Left renal cortex interstitium (tissue), 4 donors: ENCODE data around the gene TMEM185A. TPM values are rescaled to one million over a fixed set of nuclear protein-coding genes. Genes with fewer than 3 reads are reported as not detected.
"Not testable (repeated sequence)": the region's sequence is repeated elsewhere in the genome, so short reads cannot be mapped to it uniquely, and the experiment has no call there.

Source experiments
- DNase-seq, 4 donors: peaks; one replicate each; pipeline ENCODE4 v3.0.0-alpha.2; 2013; ENCODE audit warnings: low read depth in 4 of 4, low spot score in 2 of 4, missing footprints in 1 of 4
- polyA plus RNA-seq, 4 donors: library from polyadenylated mRNA; unstranded; fragments of 120-200 nt; gene quantifications; one replicate each; pipeline ENCODE4 v1.2.1, GENCODE V29; 2013; ENCODE audit not compliant: insufficient read length in 4 of 4

Gene TMEM185A
- polyA plus RNA-seq = 10 to 100 TPM; 41.5 to 46.8 (median 44.2) TPM

- DNase-seq = no peak
Measured at GRCh38 chrX:149631234-149632165, at the start of gene TMEM185A. TSS of gene TMEM185A (minus strand) at chrX:149631792. CDS start at chrX:149631580, 212 bp downstream.

GRCh38 chrX:149681182-149681581, 49.6 kb upstream of the TMEM185A start:
- no peak for DNase-seq

- DNase-seq = not testable (repeated sequence)
Measured at GRCh38 chrX:149679164-149679678, 47.6 kb upstream of the TMEM185A start.

GRCh38 chrX:149675554-149675953, 44.0 kb upstream of the TMEM185A start:
- DNase-seq = not testable (repeated sequence)

- DNase-seq = not testable (repeated sequence)
Measured at GRCh38 chrX:149675088-149675487, 43.5 kb upstream of the TMEM185A start.

- DNase-seq = not testable (repeated sequence)
Measured at GRCh38 chrX:149660613-149661012, 29.0 kb upstream of the TMEM185A start.

GRCh38 chrX:149656260-149656884, 24.8 kb upstream of the TMEM185A start:
- DNase-seq = not testable (repeated sequence)

GRCh38 chrX:149652232-149652981, 20.8 kb upstream of the TMEM185A start:
- DNase-seq = no peak

GRCh38 chrX:149650162-149650561, 18.6 kb upstream of the TMEM185A start:
- no peak for DNase-seq

GRCh38 chrX:149648932-149649331, 17.3 kb upstream of the TMEM185A start:
- no peak for DNase-seq

GRCh38 chrX:149647505-149647904, 15.9 kb upstream of the TMEM185A start:
- DNase-seq = no peak

- DNase-seq = no peak
Measured at GRCh38 chrX:149643496-149643895, 11.9 kb upstream of the TMEM185A start.

- no peak for DNase-seq
Measured at GRCh38 chrX:149641835-149642234, 10.2 kb upstream of the TMEM185A start.

- no peak for DNase-seq
Measured at GRCh38 chrX:149641432-149641831, 9.8 kb upstream of the TMEM185A start.

GRCh38 chrX:149639568-149639967, 8.0 kb upstream of the TMEM185A start:
- DNase-seq = no peak

- DNase-seq = no peak
Measured at GRCh38 chrX:149638860-149639259, 7.3 kb upstream of the TMEM185A start.

GRCh38 chrX:149633511-149633910, 1.9 kb upstream of the TMEM185A start:
- no peak for DNase-seq

- no peak for DNase-seq
Measured at GRCh38 chrX:149630681-149631233, 835 bp downstream of the TMEM185A start.

GRCh38 chrX:149629730-149630387, 1.7 kb downstream of the TMEM185A start:
- DNase-seq = no peak

- no peak for DNase-seq
Measured at GRCh38 chrX:149628768-149629167, 2.8 kb downstream of the TMEM185A start.
